Measurements from ENCODE around the gene SNX25. TPM values are rescaled to one million over a fixed set of nuclear protein-coding genes. Genes with fewer than 3 reads are reported as not detected.

Gene SNX25
- total and polyA plus RNA-seq, 10 of the 15 experiments (the other 5 are each of a cell fraction or from before 2014, with no cell fraction given), result 11.2 to 117 (median 62.8) TPM

DNA sequence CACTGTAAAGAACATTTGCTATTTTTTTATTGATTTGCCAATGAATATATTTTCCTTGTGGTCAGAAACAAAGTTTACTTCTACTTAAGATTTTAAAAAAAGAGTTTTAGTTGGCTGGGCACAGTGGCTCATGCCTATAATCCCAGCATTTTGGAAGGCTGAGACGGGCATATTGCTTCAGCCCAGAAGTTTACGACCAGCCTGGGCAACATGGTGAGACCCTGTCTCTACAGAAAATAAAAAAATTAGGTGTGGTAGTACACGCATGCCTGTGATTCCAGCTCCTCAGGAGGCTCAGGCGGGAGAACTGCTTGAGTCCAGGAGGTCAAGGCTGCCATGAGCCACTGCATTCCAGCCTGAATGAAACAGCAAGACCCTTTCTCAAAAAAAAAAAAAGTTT lies 149.6 kb downstream of the SNX25 start (continued):
- TF ChIP-seq, protein P1, sequence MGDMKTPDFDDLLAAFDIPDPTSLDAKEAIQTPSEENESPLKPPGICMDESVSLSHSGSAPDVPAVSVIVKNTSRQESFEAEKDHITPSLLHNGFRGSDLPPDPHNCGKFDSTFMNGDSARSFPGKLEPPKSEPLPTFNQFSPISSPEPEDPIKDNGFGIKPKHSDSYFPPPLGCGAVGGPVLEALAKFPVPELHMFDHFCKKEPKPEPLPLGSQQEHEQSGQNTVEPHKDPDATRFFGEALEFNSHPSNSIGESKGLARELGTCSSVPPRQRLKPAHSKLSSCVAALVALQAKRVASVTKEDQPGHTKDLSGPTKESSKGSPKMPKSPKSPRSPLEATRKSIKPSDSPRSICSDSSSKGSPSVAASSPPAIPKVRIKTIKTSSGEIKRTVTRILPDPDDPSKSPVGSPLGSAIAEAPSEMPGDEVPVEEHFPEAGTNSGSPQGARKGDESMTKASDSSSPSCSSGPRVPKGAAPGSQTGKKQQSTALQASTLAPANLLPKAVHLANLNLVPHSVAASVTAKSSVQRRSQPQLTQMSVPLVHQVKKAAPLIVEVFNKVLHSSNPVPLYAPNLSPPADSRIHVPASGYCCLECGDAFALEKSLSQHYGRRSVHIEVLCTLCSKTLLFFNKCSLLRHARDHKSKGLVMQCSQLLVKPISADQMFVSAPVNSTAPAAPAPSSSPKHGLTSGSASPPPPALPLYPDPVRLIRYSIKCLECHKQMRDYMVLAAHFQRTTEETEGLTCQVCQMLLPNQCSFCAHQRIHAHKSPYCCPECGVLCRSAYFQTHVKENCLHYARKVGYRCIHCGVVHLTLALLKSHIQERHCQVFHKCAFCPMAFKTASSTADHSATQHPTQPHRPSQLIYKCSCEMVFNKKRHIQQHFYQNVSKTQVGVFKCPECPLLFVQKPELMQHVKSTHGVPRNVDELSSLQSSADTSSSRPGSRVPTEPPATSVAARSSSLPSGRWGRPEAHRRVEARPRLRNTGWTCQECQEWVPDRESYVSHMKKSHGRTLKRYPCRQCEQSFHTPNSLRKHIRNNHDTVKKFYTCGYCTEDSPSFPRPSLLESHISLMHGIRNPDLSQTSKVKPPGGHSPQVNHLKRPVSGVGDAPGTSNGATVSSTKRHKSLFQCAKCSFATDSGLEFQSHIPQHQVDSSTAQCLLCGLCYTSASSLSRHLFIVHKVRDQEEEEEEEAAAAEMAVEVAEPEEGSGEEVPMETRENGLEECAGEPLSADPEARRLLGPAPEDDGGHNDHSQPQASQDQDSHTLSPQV (IDR thresholded peaks at IDR 0.05), result no peak
- TF ChIP-seq CBFB (IDR thresholded peaks at IDR 0.05; ENCODE audit: low read depth) (no peak), E2F4 (IDR thresholded peaks at IDR 0.05; ENCODE audit: low read depth, low read length) (no peak), E2F8 (IDR thresholded peaks at IDR 0.05; ENCODE audit: low read depth, partially characterized antibody) (no peak), IRF3 (IDR thresholded peaks at IDR 0.05) (no peak), IRF4 (IDR thresholded peaks at IDR 0.05; ENCODE audit: low read depth, low read length) (no peak), SUPT20H (IDR thresholded peaks at IDR 0.05; ENCODE audit: borderline replicate concordance, control insufficient read depth, low read depth, low read length) (no peak), MTA3 (IDR thresholded peaks at IDR 0.05; ENCODE audit: borderline replicate concordance, low read length) (no peak), RELB (IDR thresholded peaks at IDR 0.05; ENCODE audit: low read depth) (no peak), PML (IDR thresholded peaks at IDR 0.05; ENCODE audit: low read length) (no peak), MEF2A (IDR thresholded peaks at IDR 0.05; ENCODE audit: insufficient read depth, low read depth, low read length) (no peak), POLR2A (IDR thresholded peaks at IDR 0.05; ENCODE audit: low read depth, low read length) (no peak)
- TF ChIP-seq, protein P2, sequence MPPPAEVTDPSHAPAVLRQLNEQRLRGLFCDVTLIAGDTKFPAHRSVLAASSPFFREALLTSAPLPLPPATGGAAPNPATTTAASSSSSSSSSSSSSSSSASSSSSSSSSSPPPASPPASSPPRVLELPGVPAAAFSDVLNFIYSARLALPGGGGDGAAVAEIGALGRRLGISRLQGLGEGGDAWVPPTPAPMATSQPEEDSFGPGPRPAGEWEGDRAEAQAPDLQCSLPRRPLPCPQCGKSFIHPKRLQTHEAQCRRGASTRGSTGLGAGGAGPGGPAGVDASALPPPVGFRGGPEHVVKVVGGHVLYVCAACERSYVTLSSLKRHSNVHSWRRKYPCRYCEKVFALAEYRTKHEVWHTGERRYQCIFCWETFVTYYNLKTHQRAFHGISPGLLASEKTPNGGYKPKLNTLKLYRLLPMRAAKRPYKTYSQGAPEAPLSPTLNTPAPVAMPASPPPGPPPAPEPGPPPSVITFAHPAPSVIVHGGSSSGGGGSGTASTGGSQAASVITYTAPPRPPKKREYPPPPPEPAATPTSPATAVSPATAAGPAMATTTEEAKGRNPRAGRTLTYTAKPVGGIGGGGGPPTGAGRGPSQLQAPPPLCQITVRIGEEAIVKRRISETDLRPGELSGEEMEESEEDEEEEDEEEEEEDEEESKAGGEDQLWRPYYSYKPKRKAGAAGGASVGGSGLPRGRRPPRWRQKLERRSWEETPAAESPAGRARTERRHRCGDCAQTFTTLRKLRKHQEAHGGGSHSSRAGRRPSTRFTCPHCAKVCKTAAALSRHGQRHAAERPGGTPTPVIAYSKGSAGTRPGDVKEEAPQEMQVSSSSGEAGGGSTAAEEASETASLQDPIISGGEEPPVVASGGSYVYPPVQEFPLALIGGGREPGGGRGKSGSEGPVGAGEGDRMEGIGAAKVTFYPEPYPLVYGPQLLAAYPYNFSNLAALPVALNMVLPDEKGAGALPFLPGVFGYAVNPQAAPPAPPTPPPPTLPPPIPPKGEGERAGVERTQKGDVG (CRISPR knock-in tag; IDR thresholded peaks at IDR 0.05), result no peak
